ENCODE data around the gene CERS5. TPM values are rescaled to one million over a fixed set of nuclear protein-coding genes. Genes with fewer than 3 reads are reported as not detected.
"Not testable (repeated sequence)": the region's sequence is repeated elsewhere in the genome, so short reads cannot be mapped to it uniquely, and the experiment has no call there.

CERS5 gene
- total RNA-seq, 1 donor from 2014 or later, result 37.7 TPM

DNA sequence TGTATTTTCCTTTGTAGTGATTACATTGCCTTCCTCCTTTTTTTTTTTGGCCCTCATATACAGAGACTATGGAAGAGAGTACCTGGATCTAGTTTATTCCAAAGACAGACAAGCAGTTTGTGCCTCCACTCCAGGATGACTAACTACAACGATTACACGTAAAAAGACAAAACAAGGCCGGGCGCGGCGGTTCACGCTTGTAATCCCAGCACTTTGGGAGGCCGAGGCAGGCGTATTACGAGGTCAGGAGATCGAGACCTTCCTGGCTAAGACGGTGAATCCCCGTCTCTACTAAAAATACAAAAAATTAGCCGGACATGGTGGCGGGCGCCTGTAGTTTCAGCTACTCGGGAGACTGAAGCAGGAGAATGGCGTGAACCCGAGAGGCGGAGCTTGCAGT lies 2.2 kb downstream of the CERS5 start:
- no peak for TF ChIP-seq CTCF (IDR thresholded peaks at IDR 0.05)
- peaks cover 22% of the 10 kb centered on the region for H3K4me1 ChIP-seq
- no peak for ATAC-seq
- no peaks in the 10 kb centered on the region for H3K27me3 ChIP-seq (ENCODE audit: low read depth)
- no peak overlapping the region for H3K4me3 ChIP-seq
- H3K36me3 ChIP-seq, result no peaks in the 10 kb centered on the region
- intact Hi-C loops (cut with DNase I), result no loop called here
- no peak for DNase-seq
- no peak overlapping the region for H3K27ac ChIP-seq
- no peaks in the 10 kb centered on the region for H3K9me3 ChIP-seq

DNA sequence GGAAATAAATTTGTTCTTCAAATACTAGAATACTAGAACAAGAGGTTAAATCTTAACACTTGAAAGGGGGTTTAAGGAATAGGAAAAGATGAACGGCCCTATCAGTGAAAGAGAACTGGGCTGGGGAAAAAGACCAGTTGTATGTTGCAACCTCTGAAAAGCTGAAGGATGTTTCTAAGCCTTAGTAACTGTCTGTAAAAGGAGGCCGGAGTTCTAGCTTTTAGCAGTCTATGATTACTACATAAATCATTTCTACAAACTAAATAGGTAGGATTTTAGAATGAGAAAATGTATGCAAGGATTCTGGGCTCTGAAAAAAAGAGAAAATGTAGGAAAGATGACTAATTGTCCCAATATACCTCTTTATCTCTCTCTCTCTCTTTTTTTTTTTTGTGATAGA lies 4.9 kb downstream of the CERS5 start:
- intact Hi-C loops (cut with DNase I), result no loop called here
- TF ChIP-seq CTCF (IDR thresholded peaks at IDR 0.05), result no peak

DNA sequence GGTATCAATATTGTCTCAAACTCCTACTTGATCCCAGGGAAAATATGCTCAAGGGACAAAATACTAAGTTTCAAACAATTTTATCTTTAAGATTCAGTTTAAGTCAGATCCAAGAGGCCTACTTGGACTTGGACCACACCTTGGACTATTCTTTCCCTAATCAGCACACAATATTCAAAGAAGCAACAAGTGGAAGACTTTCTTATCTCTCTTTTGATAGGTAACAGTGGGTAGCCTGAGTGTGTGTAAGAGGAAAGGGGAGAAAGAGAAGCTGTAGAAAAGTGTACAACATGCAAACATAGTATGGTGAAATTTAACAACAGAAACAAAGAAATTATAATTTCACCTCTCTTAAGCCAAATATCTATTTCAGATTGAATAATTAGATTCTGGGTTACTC lies 6.5 kb downstream of the CERS5 start:
- Histone ChIP-seq H3K27ac (no peak overlapping the region), H3K4me3 (no peak overlapping the region), H3K9me3 (no peaks in the 10 kb centered on the region), H3K4me1 (peaks cover 6% of the 10 kb centered on the region), H3K36me3 (no peaks in the 10 kb centered on the region), H3K27me3 (ENCODE audit: low read depth) (no peaks in the 10 kb centered on the region)
- TF ChIP-seq CTCF (IDR thresholded peaks at IDR 0.05), result no peak
- ATAC-seq (no peak), DNase-seq (no peak)
- intact Hi-C loops (cut with DNase I), result no loop called here

More for the DNA sequence above, 4.9 kb downstream of the CERS5 start:
- Histone ChIP-seq H3K27ac (no peak overlapping the region), H3K36me3 (no peaks in the 10 kb centered on the region), H3K4me3 (no peak overlapping the region), H3K27me3 (ENCODE audit: low read depth) (no peaks in the 10 kb centered on the region), H3K9me3 (no peaks in the 10 kb centered on the region), H3K4me1 (peaks cover 16% of the 10 kb centered on the region)
- DNase-seq (no peak), ATAC-seq (no peak)

GRCh38 chr12:50157259-50157658 lies 9.9 kb downstream of the CERS5 start:
- Histone ChIP-seq H3K9me3 (no peaks in the 10 kb centered on the region), H3K27ac (no peak overlapping the region), H3K4me3 (no peak overlapping the region), H3K36me3 (no peaks in the 10 kb centered on the region), H3K27me3 (ENCODE audit: low read depth) (no peaks in the 10 kb centered on the region), H3K4me1 (no peaks in the 10 kb centered on the region)
- DNase-seq, result no peak
- intact Hi-C loops (cut with DNase I), result no loop called here
- ATAC-seq, result peak in 1 of 2 donors; percentile 66
- TF ChIP-seq CTCF (IDR thresholded peaks at IDR 0.05), result no peak

DNA sequence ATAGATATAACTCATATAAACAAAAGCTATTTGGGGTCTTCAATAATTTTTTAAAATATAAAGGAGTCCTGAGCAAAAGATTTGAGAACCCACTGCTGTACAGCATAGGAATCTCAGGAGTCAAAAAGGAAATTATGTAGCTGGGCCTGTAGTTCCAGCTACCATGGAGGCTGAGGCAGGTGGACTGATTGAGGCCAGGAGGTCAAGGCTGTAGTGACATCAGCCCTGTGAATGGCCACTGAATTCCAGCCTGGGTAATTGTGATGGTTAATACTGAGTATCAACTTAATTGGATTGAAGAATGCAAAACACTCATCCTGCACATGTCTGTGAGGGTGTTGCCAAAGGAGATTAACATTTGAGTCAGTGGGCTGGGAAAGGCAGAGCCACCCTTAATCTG lies 10.5 kb downstream of the CERS5 start:
- intact Hi-C loops (cut with DNase I), result no loop called here
- no peak for TF ChIP-seq CTCF (IDR thresholded peaks at IDR 0.05)
- no peak for ATAC-seq
- Histone ChIP-seq H3K4me3 (no peak overlapping the region), H3K9me3 (no peaks in the 10 kb centered on the region), H3K36me3 (no peaks in the 10 kb centered on the region), H3K27me3 (ENCODE audit: low read depth) (no peaks in the 10 kb centered on the region), H3K27ac (no peak overlapping the region), H3K4me1 (no peaks in the 10 kb centered on the region)
- no peak for DNase-seq

DNA sequence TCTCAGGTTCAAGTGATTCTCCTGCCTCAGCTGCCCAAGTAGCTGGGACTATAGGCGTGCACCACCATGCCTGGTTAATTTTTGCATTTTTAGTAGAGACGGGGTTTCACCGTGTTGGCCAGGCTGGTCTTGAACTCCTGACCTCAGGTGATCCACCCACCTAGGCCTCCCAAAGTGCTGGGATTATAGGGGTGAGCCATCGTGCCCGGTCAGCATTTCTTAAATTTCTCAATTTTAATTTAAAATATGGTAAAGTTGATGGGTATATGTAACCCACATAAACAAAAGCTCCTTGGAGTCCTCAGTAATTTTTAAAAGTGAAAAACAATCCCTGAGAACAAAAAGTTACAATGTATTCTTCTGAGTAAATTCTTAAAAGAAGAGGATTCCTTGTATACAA lies 12.2 kb downstream of the CERS5 start:
- H3K4me3 ChIP-seq; H3K27ac ChIP-seq; ATAC-seq; DNase-seq; H3K9me3 ChIP-seq; H3K4me1 ChIP-seq; intact Hi-C loops (cut with DNase I); H3K27me3 ChIP-seq (ENCODE audit: low read depth); H3K36me3 ChIP-seq: not testable (repeated sequence)
